SK-N-MC (cell line): ENCODE data around the gene CDKAL1.
"Not testable (repeated sequence)": the region's sequence is repeated elsewhere in the genome, so short reads cannot be mapped to it uniquely, and the experiment has no call there.

Experiments
- DNase-seq: peaks from one replicate; pipeline ENCODE4 v3.0.0-alpha.2; 2011; ENCODE audit warnings: low read depth, low spot score
- H3K27ac ChIP-seq: fragments of 200-600 bp; sonication (generic); 2 replicates; pipeline ENCODE4 v1.5.1; 2016; ENCODE audit warnings: mixed run types
- H3K36me3 ChIP-seq: fragments of 200-600 bp; sonication (generic); 2 replicates; pipeline ENCODE4 v1.6.1; 2017; ENCODE audit warnings: antibody characterized with exemption, low read length, mixed read lengths; ENCODE audit not compliant: insufficient read depth
- H3K4me3 ChIP-seq: fragments of 200-600 bp; sonication (generic); 2 replicates; pipeline ENCODE4 v1.5.1; 2016
- H3K9ac ChIP-seq: fragments of 200-600 bp; sonication (generic); 2 replicates; pipeline ENCODE4 v1.8.0; 2017; ENCODE audit warnings: mixed run types, mixed read lengths; ENCODE audit not compliant: insufficient read length
- H3K9me3 ChIP-seq: fragments of 200-600 bp; sonication (generic); 2 replicates; pipeline ENCODE4 v1.6.1; 2017; ENCODE audit warnings: low read depth, mild to moderate bottlenecking, antibody characterized with exemption, low read length, moderate library complexity, mixed read lengths
- EZH2 ChIP-seq: fragments of 200-600 bp; sonication (generic); IDR thresholded peaks from one replicate; pipeline ENCODE4 v1.6.1; 2017; ENCODE audit warnings: antibody characterized with exemption
- FOXP2 ChIP-seq: optimal IDR thresholded peaks from 2 replicates; pipeline ENCODE3; 2011; ENCODE audit warnings: mild to moderate bottlenecking, moderate library complexity; ENCODE audit not compliant: insufficient read depth; ENCODE audit errors: extremely low read length, control extremely low read depth
- POLR2AphosphoS5 ChIP-seq: IDR thresholded peaks from 2 replicates; pipeline ENCODE4 v1.6.1; 2012; ENCODE audit warnings: mild to moderate bottlenecking, low read depth, low read length, borderline replicate concordance

The CDKAL1 gene

DNA sequence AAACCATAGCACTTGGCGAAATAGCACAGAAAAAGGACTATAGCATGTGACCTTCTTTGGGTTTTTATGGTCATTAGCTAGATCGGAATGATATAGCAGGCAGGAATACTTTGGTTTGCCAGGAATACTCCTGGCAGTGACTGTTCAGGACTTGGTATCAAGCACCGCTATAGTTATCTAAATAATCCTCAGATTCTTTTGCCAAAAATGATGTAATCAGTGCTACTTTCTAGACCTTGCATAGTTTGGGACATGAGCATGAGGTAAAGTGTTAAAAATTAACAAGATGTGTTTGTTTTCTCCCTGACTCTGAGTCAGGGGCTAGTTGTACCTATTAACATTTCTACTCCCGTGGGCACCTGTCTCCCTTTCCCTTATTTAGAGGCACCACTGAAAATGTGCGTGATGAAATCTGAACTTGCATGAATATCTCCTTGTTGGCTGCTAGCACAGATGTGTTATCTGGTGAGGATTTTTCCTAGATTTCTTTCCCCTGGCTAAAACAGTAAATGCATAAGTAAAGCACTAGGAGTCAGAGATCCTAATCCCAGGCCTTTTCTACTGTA is 511.0 kb downstream of the CDKAL1 start:
- no peak for TF ChIP-seq EZH2
- no peak for TF ChIP-seq FOXP2
- TF ChIP-seq POLR2AphosphoS5 = no peak
- Histone ChIP-seq H3K9me3 (no peaks in the 10 kb centered on the region), H3K36me3 (no peaks in the 10 kb centered on the region), H3K9ac (no peak overlapping the region), H3K4me3 (no peak overlapping the region), H3K27ac (no peak overlapping the region)
- DNase-seq = no peak

DNA sequence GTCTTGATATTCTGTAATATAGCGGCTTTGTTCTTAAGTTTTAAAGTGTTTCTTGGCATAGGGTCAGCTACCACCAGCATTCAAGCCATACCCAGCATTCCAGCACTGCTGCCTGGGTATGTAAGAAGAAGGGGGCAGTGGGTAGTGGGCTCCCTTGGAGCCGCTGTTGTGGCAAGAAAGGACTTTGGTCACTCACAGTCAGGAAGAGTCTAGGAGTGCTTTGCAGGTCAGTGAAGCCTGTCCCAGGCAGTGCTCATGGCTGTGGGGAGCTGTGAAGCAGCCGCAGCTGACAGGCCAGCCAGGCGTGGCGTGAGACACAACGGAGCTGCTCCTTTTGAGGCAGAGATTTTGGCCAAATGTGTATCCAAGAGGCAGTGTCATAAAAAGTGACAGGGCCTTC is 512.0 kb downstream of the CDKAL1 start:
- no peak for DNase-seq
- H3K27ac ChIP-seq = no peak overlapping the region
- H3K36me3 ChIP-seq = no peaks in the 10 kb centered on the region
- no peak for TF ChIP-seq POLR2AphosphoS5
- no peak for TF ChIP-seq FOXP2
- TF ChIP-seq EZH2 = no peak
- no peak overlapping the region for H3K4me3 ChIP-seq
- no peak overlapping the region for H3K9ac ChIP-seq
- no peaks in the 10 kb centered on the region for H3K9me3 ChIP-seq

DNA sequence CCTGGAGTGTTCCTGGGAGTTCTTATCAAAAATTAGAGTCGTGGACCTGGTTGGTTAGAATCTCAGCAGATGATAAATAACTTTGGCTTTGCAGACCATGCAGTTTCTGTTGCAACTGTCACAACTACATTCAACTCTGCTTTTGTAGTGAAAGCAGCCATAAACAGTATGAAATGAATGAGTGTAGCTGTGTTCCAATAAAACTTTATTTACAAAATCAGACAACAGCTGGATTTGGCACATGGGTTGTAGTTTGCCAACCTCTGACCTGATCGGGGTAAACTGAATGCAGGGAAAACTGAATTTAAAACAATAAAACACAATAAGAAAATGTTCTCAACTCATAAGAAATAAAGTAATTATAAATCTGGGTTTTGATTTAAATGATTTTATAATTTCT is 513.8 kb downstream of the CDKAL1 start:
- Histone ChIP-seq H3K27ac (no peak overlapping the region), H3K9me3 (no peaks in the 10 kb centered on the region), H3K9ac (no peak overlapping the region), H3K4me3 (no peak overlapping the region), H3K36me3 (no peaks in the 10 kb centered on the region)
- no peak for TF ChIP-seq POLR2AphosphoS5
- DNase-seq = no peak

DNA sequence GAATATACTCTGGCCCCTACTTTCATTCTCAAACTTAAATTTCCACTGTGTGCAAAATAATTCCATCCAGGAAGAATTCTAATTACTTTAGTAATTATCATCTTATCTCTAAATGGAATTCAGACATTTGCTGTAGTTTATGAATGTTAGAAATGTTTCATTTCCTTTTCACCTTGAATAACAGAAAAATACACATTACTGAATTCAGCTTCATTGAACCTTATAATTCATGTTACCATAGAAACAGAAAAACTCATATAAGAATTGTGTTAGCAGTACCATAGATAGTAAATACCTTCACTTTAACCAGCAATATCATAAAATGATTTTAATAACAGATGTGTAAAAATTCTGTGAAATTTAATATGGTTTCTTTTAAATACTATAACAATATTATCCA is 514.9 kb downstream of the CDKAL1 start:
- Histone ChIP-seq H3K4me3 (no peak overlapping the region), H3K27ac (no peak overlapping the region), H3K9ac (no peak overlapping the region), H3K9me3 (no peaks in the 10 kb centered on the region), H3K36me3 (no peaks in the 10 kb centered on the region)
- no peak for TF ChIP-seq EZH2
- TF ChIP-seq POLR2AphosphoS5 = no peak
- no peak for TF ChIP-seq FOXP2
- no peak for DNase-seq

DNA sequence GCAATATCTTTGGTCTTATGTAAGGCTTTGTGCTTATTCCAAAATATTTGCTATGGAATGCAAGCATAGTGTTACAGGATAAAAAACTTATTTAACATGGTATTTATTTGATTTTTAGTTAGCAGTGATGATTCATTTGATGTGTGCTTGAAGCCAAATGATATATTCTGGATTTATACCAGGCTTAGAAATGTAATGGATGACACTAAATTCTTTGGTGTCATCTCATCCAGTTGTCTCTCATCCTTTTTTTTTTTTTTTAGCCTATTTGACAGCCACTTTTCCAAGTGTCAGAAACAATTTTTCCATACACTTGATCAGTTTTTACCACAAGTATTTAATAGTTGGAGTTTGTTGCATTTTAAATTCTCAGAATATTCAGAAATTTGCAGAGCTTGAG is 515.3 kb downstream of the CDKAL1 start:
- Histone ChIP-seq H3K36me3 (no peaks in the 10 kb centered on the region), H3K9ac (no peak overlapping the region), H3K27ac (no peak overlapping the region), H3K9me3 (no peaks in the 10 kb centered on the region), H3K4me3 (no peak overlapping the region)
- no peak for DNase-seq
- TF ChIP-seq POLR2AphosphoS5 (no peak), FOXP2 (no peak), EZH2 (no peak)

DNA sequence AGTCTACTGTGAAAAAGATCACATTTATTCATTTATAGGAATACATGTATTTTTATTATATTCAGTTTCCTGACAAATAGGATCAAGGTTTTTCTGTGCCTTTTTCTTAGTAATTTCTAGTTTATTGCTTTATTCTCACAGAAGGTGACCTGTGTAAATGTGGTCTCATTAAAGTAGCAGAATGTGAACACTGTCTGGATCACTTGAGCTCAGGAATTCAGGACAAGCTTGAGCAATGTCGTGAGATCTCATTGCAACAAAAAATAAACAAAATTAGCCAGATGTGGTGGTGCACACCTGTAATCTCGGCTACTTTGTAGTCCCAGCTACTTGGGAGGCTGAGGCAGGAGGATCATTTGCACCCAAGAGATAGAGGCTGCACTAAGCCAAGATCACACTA is 516.7 kb downstream of the CDKAL1 start:
- TF ChIP-seq FOXP2 (no peak), EZH2 (no peak), POLR2AphosphoS5 (no peak)

DNA sequence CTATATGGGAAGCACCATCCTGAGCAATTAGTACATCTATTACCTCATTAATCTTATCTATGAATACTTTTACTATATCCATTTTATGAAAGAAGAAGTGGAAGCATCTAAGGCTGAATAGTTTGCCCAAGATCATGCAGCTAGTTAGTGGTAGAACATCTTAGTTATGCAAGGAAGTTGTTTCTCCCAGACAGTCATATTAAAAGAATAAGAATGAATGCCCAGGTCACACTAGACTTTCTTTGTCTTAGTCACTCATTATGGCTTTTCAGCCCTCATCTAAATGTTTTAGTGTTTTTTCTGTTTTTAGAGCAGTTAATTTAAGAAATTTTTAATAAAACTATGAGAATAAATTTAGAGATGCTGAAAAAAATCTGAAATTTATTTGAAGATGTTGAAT is 517.5 kb downstream of the CDKAL1 start:
- no peak for TF ChIP-seq FOXP2
- no peak for TF ChIP-seq EZH2
- no peak for TF ChIP-seq POLR2AphosphoS5
- no peak for DNase-seq
- no peak overlapping the region for H3K9ac ChIP-seq

More for the DNA sequence above, 516.7 kb downstream of the CDKAL1 start:
- Histone ChIP-seq H3K9me3 (no peaks in the 10 kb centered on the region), H3K9ac (no peak overlapping the region), H3K27ac (no peak overlapping the region), H3K4me3 (no peak overlapping the region), H3K36me3 (no peaks in the 10 kb centered on the region)
- no peak for DNase-seq

DNA sequence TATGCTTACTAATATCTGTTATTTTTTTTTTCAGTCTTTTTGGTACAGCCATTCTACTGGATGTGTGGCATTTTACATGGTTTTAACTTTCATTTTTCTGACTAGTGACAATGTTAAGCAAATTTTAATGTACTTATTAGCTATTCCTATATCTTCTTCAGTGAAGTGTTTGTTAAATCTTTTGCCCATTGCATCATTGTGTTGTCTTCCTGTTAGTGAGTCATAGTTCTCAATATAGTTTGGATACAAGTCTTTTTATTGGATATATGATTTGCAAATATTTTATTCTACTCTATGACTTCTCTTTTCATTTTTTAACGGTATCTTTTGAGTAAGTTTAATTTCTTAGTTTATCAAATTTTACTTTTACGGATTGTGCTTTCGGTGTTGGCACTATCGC is 519.4 kb downstream of the CDKAL1 start:
- DNase-seq = no peak
- no peaks in the 10 kb centered on the region for H3K9me3 ChIP-seq
- TF ChIP-seq POLR2AphosphoS5 = no peak
- TF ChIP-seq EZH2 = no peak
- TF ChIP-seq FOXP2 = no peak
- no peak overlapping the region for H3K27ac ChIP-seq
- H3K9ac ChIP-seq = no peak overlapping the region
- H3K4me3 ChIP-seq = no peak overlapping the region
- no peaks in the 10 kb centered on the region for H3K36me3 ChIP-seq

More for the DNA sequence above, 517.5 kb downstream of the CDKAL1 start:
- no peaks in the 10 kb centered on the region for H3K36me3 ChIP-seq
- H3K4me3 ChIP-seq = no peak overlapping the region
- H3K9me3 ChIP-seq = no peaks in the 10 kb centered on the region
- H3K27ac ChIP-seq = no peak overlapping the region

DNA sequence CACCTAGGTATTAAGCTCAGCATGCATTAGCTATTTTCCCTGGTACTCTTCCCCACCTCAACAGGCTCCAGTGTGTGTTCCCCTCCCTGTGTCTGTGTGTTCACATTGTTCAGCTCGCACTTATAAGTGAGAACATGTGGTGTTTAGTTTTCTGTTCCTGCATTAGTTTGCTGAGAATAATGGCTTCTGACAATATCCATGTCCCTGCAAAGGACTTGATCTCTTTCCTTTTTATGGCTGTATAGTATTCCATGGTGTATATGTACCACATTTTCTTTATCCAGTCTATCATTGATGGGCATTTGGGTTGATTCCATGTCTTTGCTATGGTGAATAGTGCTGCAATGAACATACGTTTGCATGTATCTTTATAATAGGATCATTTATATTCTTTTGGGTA is 521.2 kb downstream of the CDKAL1 start:
- H3K9ac ChIP-seq, H3K27ac ChIP-seq, H3K36me3 ChIP-seq, H3K4me3 ChIP-seq, DNase-seq, H3K9me3 ChIP-seq: not testable (repeated sequence)
